ENCODE results near the gene SPTLC2.

SPTLC2 gene

GRCh38 chr14:77623201-77623600 lies 6.8 kb upstream of the SPTLC2 start:
- no peak for DNase-seq (ENCODE audit: low spot score)

- no peak for DNase-seq (ENCODE audit: low spot score)
Measured at GRCh38 chr14:77622366-77622961, 6.0 kb upstream of the SPTLC2 start.

- no peak for DNase-seq (ENCODE audit: low spot score)
Measured at GRCh38 chr14:77620222-77620870, 3.9 kb upstream of the SPTLC2 start.

GRCh38 chr14:77618381-77618970 lies 2.0 kb upstream of the SPTLC2 start:
- no peak for DNase-seq (ENCODE audit: low spot score)

- DNase-seq (ENCODE audit: low spot score): no peak
Measured at GRCh38 chr14:77616133-77616453, 344 bp downstream of the SPTLC2 start.

- DNase-seq (ENCODE audit: low spot score): no peak
Measured at GRCh38 chr14:77615361-77616132, 890 bp downstream of the SPTLC2 start.

GRCh38 chr14:77613201-77613600 lies 3.2 kb downstream of the SPTLC2 start:
- no peak for DNase-seq (ENCODE audit: low spot score)

- no peak for DNase-seq (ENCODE audit: low spot score)
Measured at GRCh38 chr14:77612011-77612620, 4.3 kb downstream of the SPTLC2 start.

- DNase-seq (ENCODE audit: low spot score): no peak
Measured at GRCh38 chr14:77610553-77610952, 5.9 kb downstream of the SPTLC2 start.

- no peak for DNase-seq (ENCODE audit: low spot score)
Measured at GRCh38 chr14:77609922-77610321, 6.5 kb downstream of the SPTLC2 start.

GRCh38 chr14:77607741-77608302 lies 8.6 kb downstream of the SPTLC2 start:
- DNase-seq (ENCODE audit: low spot score): peak; percentile 31

- no peak for DNase-seq (ENCODE audit: low spot score)
Measured at GRCh38 chr14:77605392-77605972, 11.0 kb downstream of the SPTLC2 start.

- DNase-seq (ENCODE audit: low spot score): no peak
Measured at GRCh38 chr14:77603654-77604255, 12.7 kb downstream of the SPTLC2 start.

- no peak for DNase-seq (ENCODE audit: low spot score)
Measured at GRCh38 chr14:77603031-77603430, 13.4 kb downstream of the SPTLC2 start.

- no peak for DNase-seq (ENCODE audit: low spot score)
Measured at GRCh38 chr14:77601846-77602619, 14.4 kb downstream of the SPTLC2 start.

- DNase-seq (ENCODE audit: low spot score): no peak
Measured at GRCh38 chr14:77599889-77600288, 16.5 kb downstream of the SPTLC2 start.

- DNase-seq (ENCODE audit: low spot score): no peak
Measured at GRCh38 chr14:77598366-77599070, 17.9 kb downstream of the SPTLC2 start.

- peak; percentile 29 for DNase-seq (ENCODE audit: low spot score)
Measured at GRCh38 chr14:77593501-77593961, 22.9 kb downstream of the SPTLC2 start.

GRCh38 chr14:77590845-77591485 lies 25.5 kb downstream of the SPTLC2 start:
- DNase-seq (ENCODE audit: low spot score): no peak

All from activated CD4-positive, alpha-beta T cell treated with anti-CD3 and anti-CD28 coated beads, Interleukin-2, Interleukin-4, amounts not matched to agents 100 ng/mL and 50 ng/mL, durations not matched to agents 16 hours and 8 hours (primary cell).